Stimulated activated naive CD4-positive, alpha-beta T cell treated with Interleukin-2 at 50 U/mL for 16 hours (primary cell): ENCODE measurements around the gene GIMAP4.
"Not testable (repeated sequence)": the region's sequence is repeated elsewhere in the genome, so short reads cannot be mapped to it uniquely, and the experiment has no call there.

Source experiments
- DNase-seq: peaks from one replicate; lab custom pipeline; 2025; lab: John Stamatoyannopoulos, UW

GIMAP4 gene

DNA sequence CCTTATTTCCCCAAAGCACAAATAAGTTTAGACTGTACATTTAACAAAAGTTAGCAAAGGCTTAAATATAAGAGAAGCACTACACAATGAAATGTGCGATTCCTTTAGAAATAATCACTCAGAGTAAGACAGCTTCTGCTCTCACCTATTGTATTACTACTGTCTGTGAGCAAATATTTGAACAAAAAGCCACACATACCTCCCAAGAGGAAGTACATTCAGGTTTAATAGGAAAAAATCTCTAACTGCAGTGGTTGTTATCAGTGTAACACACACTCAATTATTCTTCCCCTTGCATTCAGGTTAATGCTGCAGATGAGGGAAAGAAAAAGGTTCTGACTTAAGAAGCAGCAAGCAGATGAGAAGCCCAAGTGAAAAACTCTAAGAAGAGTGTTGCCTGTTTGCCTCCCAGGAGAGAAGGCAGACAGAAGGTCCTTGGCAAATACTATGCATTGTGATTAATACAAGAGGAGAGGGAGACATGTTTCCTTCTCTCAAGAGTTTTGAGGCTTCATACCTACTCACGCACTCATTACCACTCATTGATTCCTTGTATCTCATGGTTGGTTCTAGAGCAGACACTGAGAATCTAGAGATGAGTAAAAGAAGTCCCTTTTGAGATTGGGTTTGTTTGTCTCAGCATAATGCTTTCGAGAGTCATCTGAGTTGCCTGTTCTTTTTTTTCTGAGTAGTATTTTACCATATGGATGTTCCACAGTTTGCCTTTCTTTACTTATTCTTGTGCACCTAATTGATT, 13.6 kb downstream of the GIMAP4 start:
- DNase-seq: no peak

DNA sequence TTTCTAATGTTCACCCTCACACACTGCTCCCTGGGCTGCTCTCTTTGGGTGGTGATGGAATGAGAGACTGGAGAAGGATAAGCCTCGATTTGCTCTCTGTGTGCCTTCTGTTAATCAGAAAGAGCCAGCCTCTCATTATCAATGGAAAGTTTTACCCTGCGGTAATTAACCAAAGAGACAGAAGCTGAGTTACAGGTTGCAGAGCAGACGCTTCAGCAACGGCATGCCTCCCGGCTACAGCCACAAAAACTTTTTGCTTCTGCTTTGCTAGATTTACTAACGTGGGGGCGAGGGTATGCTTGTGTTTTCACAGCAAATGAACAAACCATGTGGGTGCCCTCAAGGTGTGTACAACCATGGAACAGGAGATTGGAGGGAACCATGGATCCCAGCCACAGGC, 18.0 kb downstream of the GIMAP4 start:
- no peak for DNase-seq

DNA sequence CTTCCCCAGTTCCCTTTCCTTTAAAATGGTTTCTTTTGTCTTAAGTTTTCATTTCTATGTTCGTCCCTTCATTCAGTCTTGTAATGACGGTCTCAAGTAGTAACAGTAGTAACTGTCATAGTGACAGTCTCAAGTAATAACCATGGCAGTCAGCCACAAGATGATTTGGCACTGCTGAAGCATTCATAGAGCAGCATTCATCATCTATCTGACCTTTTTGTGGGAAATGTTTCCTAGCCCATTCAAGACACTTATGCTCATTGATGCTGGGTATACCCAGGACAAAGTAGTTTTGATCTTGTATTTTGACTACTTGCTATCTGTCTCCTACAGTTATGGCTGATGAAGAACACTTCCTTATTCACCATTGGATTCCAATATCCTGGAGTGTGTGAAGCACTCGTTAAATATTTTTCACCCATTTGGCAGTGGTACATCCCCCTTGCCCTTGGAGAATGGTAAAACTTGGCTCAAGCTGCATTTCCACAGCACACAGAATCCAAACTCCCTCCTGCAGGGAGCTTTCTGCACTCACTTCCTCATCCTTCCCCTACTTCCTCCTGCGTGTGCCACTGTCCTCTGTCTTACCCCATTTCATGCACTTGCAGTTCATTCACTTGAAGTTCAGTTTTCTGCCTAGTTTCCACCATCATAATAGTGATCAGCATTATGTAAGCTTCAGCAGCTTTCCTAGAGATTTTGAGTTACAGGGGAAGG, 19.0 kb downstream of the GIMAP4 start:
- DNase-seq: no peak

DNA sequence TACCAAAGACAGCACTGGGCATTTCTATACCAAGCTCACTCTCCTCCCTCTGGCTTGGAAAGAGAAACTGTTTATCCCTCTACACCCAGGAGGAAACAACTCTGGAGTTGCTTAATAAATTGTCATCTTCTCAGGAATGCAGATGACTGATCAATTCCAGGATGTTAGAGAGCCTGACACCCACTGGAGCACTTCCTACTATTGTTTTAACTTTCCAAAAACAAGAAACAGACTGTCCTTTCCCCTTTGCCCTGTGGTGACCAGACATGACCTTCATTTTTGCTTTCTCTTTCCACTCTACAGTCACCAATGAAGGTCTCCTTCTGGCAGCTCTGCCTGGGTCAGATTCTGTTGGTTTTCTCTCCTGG, 19.6 kb downstream of the GIMAP4 start:
- no peak for DNase-seq

DNA sequence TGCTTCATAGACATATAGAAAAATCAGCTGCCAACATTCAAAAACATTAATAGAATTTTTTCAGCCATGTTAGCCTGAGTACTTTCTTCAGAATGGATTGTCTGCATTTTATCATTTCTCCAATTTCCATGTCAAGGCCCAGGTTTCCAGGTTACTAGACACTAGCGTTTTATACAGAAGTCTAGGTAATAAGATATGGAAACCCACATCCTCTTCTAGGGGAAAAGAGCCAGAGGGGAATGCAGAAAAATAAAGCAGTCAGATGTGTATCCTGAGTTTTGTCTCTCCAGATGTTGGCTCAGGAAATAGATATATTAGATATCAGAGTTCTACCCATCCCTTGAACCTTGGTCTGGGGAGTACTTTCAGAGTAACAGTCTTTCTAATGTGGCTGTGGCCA, 20.4 kb downstream of the GIMAP4 start:
- no peak for DNase-seq

DNA sequence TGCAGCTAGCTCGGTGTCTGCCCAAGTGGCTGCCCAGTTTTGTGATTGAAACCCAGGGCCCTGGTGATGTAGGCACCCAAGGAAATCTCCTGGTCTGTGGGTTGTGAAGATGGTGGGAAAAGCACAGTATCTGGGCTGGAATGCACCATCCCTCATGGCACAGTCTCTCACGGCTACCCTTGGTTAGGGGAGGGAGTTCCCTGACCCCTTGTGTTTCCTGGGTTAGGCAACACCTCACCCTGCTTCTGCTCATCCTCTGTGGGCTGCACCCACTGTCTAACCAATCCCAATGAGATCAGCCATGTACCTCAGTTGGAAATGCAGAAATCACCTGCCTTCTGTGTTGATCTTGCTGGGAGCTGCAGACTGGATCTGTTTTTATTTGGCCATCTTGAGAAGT, 27.6 kb downstream of the GIMAP4 start:
- DNase-seq: no peak

DNA sequence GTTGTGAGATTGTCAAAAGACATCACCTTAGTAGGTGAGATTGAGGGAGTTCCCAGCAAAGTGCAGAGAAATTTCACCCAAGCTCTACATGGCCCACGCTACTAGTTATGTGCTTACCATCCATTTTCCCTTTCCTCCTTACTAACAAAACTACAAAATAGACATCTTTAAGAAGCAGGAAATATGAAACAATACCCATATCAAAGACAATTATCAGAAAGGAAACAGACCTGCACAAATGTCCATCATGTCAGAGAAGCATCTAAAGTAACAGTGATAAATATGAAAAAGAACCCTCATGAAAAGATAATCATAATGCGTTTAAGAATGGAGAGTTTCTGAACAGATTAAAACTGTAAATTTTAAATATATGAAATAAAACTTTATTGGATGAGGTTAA, 28.2 kb downstream of the GIMAP4 start:
- no peak for DNase-seq

DNA sequence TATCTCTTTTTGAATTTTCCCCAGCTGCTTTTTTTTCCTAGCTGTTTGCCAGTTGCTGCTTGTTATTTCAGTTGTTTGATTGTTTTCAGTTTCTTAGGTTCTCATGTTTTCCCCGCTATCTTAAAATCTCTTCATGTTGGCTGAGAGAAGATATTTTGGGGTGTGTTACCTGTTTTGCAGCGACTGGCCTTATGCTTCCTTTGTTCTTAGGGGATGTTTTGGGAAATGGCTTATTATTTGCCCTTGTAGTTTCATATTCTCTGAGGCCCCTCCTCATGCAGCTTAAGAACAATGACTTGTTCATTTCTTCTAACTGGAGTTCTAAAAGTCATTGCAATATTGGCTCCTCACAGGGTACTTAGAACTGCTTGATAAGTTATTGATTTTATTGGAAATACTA, 36.4 kb downstream of the GIMAP4 start:
- not testable (repeated sequence) for DNase-seq

DNA sequence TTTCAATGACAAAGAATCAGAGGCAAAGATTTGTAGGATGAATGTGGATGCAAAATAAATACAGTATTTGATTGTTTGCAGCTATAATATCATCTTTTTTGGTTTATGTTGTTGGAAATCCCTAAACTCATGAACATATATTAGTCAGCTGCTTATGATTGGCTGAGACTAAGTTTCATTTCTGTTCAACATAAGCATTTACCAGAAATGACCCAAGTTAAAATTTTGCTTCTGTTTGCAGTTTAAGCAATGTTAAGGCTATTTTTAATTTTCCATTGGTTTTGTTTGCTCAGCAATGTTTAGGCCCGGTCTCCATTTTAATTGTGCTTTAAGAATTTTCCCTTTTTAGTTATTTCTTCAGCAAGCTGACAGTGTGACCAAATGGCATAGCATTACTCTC, 43.0 kb downstream of the GIMAP4 start:
- no peak for DNase-seq

DNA sequence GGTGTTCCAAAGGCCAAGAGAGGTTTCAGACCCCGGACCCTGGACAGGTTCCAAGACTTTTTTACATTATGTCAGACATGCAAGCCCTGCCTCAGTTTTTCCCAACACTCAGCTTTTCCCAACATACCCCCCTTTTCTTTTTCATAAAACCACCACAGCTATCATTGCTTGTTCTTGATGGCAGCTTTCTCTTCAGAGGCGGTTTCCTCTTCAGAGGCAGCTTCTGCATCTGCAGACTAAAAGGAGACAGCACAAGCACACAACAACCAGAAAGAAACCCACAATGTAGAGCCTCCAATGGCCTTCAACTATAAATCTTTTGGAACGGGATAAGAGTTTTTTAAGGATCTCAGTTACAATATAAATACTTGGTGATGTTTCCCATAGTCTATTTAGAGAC, 45.7 kb downstream of the GIMAP4 start:
- no peak for DNase-seq

DNA sequence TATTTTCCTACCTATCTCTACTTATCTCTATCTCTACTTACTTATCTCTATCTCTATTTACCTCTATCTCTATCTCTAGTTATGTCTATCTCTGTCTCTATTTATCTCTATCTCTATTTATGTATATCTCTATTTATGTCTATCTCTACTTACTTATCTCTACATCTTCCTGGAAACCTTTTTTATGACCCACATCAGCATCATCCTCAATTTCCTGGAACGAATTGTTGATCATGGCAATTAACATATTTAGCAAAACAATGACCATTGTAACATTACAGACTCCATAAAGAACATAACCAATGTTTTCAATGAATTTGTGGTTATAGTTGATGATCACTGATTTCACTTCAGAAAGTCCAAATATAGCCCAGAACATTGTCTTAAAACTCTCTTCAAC, 46.7 kb downstream of the GIMAP4 start:
- no peak for DNase-seq

DNA sequence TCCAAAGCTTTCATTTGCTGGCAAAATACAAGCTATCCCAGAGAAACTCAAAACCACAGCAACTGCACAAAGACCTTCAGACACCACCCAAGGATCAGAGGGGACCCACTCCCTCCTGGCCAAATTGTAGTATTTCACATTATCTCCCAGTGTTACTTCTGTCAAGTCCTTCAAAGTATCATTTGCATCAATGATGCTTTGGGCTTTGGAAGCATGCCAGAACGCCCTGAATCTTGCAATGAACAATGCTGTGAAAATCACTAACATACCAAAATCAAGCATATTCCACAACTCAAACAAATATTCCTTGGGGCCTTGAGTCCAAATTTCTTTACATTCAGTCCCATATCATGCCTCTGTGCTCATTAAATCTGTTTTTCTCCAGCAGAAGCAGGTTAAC, 47.2 kb downstream of the GIMAP4 start:
- not testable (repeated sequence) for DNase-seq

DNA sequence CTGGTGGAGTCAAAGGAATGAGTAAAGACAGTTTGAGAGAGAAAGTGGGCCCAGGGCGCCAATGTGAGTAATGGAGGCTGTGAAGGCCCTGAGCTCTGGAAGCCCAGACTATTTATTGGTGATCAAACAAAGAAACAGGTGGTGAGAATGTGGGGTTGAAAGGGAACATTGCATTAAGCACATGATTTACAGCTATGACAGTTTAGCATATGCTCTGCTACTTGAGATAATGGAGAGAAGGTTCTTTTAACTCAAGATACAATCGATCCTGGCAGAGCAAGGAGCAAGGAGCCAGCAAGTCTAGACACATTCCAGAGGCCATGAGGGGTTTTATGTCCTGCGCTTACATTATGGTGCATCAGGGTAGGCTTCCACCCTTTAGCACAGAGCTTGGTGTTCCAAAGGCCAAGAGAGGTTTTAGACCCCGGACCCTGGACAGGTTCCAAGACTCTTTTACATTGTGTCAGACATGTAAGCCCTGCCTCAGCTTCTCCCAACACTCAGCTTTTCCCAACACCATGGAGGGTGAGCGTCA, 48.1 kb downstream of the GIMAP4 start:
- not testable (repeated sequence) for DNase-seq

DNA sequence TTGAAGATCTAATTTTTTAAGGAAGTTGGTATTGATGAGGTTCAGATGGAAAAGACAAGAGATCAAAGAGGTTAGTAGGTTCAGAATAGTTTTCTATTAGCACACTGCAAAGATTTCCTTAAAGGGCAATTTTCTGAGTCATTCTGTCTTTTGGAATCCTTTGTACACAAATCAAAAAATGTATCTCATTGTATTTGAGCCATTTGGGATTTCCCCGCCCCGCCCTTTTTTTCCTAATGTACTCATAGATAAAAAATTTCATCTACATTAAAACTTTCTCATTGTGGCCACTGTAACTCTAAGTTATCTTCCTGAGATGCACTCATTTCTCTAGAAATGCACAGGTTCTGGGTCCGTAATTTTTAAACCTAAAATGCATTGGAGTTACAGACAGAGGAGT, 52.9 kb downstream of the GIMAP4 start:
- no peak for DNase-seq

DNA sequence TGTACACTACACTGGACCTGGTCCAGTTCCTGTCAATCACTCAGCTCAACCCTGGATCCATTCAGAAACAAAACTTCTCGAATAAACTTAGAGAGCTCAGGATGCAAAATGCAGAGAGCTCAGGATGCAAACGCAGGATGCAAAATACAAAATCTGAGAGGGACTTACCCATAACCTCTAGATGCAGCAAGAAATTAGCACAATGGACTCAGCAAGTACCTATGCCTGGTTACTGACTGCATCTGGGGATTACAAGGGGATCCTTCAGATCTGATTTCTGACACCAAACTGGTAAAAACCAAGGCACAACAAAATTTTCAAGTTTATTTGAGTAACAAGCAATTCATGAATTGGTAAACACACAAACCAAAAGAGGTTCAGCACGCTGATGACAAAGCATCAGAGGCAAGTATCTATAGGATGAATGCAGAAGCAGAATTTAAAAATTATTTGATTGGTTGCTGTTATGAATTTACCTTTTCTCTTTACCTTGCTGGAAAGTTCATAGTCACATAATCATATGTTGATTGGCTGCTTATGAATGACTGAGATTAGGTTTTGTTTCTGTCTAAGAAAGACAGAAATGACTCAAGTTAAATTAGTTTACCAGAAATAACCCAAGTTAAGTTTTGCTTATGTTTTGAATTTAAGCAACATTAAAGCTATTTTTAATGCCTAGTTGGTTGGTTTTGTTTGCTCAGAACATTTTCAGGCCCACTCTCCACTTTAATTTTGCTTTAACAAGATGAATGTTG, 53.6 kb downstream of the GIMAP4 start:
- DNase-seq: no peak

DNA sequence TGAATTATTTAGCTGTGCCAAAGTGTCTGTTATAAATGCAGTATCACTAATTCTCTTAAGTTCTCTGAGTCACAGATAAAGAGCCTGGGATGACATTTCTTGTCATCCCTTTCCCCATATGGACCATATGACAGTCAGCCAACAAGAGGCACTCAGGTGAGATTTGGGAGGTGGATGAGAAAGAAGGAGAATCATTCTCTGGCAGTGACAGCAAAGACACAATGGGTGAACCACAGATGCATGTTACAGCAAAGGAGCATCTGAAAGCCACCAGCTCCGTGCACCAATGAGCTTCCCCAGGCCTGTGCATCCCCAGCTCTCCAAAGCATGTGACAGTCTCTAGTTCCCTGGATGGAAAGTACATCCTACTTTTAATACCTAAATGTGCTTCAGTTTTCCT, 54.2 kb downstream of the GIMAP4 start:
- no peak for DNase-seq
